A549 (cell line): ENCODE measurements around the gene CRB1. TPM values are rescaled to one million over a fixed set of nuclear protein-coding genes. Genes with fewer than 3 reads are reported as not detected.

ENCODE experiments used
- ATAC-seq, 2 experiments: fragments of 200-7000 bp in 1 of 2; fragments of >200 bp in 1 of 2; cut with Nextera tagmentation in 1 of 2; cut with Tn5 transposase in 1 of 2; 3 replicates each; pipeline versions ENCODE4 v1.8.0 to v1.9.1; 2018 to 2020; ENCODE audit warnings: mild to moderate bottlenecking in 1 of 2, moderate library complexity in 1 of 2
- CTCF ChIA-PET: fragments of 300-600 bp; sonication (Branson Sonifier 250); formaldehyde crosslinking; extraction: SDS; loops from one replicate; lab custom pipeline; 2021; ENCODE audit warnings: antibody characterized with exemption, inconsistent platforms; lab: Yijun Ruan, JAX
- POLR2A ChIA-PET: fragments of 350-600 bp; formaldehyde crosslinking; extraction: SDS; loops from one replicate; lab custom pipeline; 2021; ENCODE audit warnings: antibody characterized with exemption, inconsistent platforms; lab: Yijun Ruan, JAX
- DNase-seq, 2 experiments: peaks; one replicate each; pipeline versions ENCODE4 v3.0.0 to v3.0.0-alpha.2; 2011 to 2016; ENCODE audit warnings: low read depth in 1 of 2, low spot score in 1 of 2
- FAIRE-seq: peaks from 2 replicates; lab custom pipeline; 2011; peaks lifted over from hg19 to GRCh38; lab: Jason Lieb, UNC
- H3K27ac ChIP-seq, 2 experiments: fragments of >200 bp; sonication (Bioruptor Twin); formaldehyde crosslinking; 3 replicates each; pipeline ENCODE4 v1.5.1; 2016 to 2017
- H3K4me1 ChIP-seq: fragments of >200 bp; sonication (Bioruptor Twin); formaldehyde crosslinking; 3 replicates; pipeline ENCODE4 v1.6.1; 2016
- H3K4me2 ChIP-seq: fragments of >200 bp; sonication (Bioruptor Twin); formaldehyde crosslinking; 3 replicates; pipeline ENCODE4 v1.6.1; 2016
- H3K4me3 ChIP-seq: fragments of >200 bp; sonication (Bioruptor Twin); formaldehyde crosslinking; 3 replicates; pipeline ENCODE4 v1.5.1; 2016
- H3K9me3 ChIP-seq: fragments of >200 bp; sonication (Bioruptor Twin); formaldehyde crosslinking; 3 replicates; pipeline ENCODE4 v1.6.1; 2016
- ATOH8 ChIP-seq: fragments of 250-450 bp; sonication (Bioruptor Pico); IDR thresholded peaks from 2 replicates; pipeline ENCODE4 v1.5.0; 2020; ENCODE audit warnings: low read depth, mild to moderate bottlenecking, moderate library complexity
- BCL3 ChIP-seq: fragments of >200 bp; sonication (Bioruptor Twin); formaldehyde crosslinking; IDR thresholded peaks from 3 replicates; pipeline ENCODE4 v1.6.1; 2016
- BHLHE40 ChIP-seq: IDR thresholded peaks from 2 replicates; pipeline ENCODE4 v1.6.1; 2012; ENCODE audit warnings: low read depth, low read length, inconsistent platforms
- CEBPB ChIP-seq, 2 experiments: fragments of >200 bp in 1 of 2; sonication (Bioruptor Twin) in 1 of 2; formaldehyde crosslinking in 1 of 2; IDR thresholded peaks; 2 replicates each; pipeline ENCODE4 v1.6.1; 2012 to 2016
- CHD4 ChIP-seq: fragments of 200-600 bp; sonication (generic); IDR thresholded peaks from 2 replicates; pipeline ENCODE4 v1.6.1; 2016; ENCODE audit warnings: antibody characterized with exemption, mild to moderate bottlenecking, borderline replicate concordance
- CTCF ChIP-seq: fragments of >200 bp; sonication (Bioruptor Twin); formaldehyde crosslinking; IDR thresholded peaks from 3 replicates; pipeline ENCODE4 v1.5.1; 2016
- E2F6 ChIP-seq: IDR thresholded peaks from 2 replicates; pipeline ENCODE4 v1.6.1; 2012; ENCODE audit warnings: low read depth, borderline replicate concordance
- ESRRA ChIP-seq: fragments of 150-350 bp; IDR thresholded peaks from 2 replicates; pipeline ENCODE4 v1.6.1; 2014; ENCODE audit warnings: mild to moderate bottlenecking, low read length, borderline replicate concordance
- FOSB ChIP-seq: fragments of 250-450 bp; sonication (Bioruptor Pico); IDR thresholded peaks from 2 replicates; pipeline ENCODE4 v1.5.0; 2020; ENCODE audit warnings: mild to moderate bottlenecking, moderate library complexity
- FOSL2 ChIP-seq, 2 experiments: fragments of 450-650 bp in 1 of 2; fragments of >200 bp in 1 of 2; sonication (Bioruptor Twin) in 1 of 2; formaldehyde crosslinking; IDR thresholded peaks; 2 replicates each; pipeline versions ENCODE4 v1.5.0 to v1.6.1; 2016 to 2020; ENCODE audit warnings: mild to moderate bottlenecking in 1 of 2, moderate library complexity in 1 of 2
- HEYL ChIP-seq: fragments of 250-450 bp; sonication (Bioruptor Pico); IDR thresholded peaks from 2 replicates; pipeline ENCODE4 v1.8.0; 2021; ENCODE audit warnings: mild to moderate bottlenecking, moderate library complexity
- HMGXB4 ChIP-seq: fragments of 250-450 bp; sonication (Bioruptor Pico); IDR thresholded peaks from 2 replicates; pipeline ENCODE4 v1.5.0; 2021; ENCODE audit warnings: mild to moderate bottlenecking, moderate library complexity, borderline replicate concordance
- JUN ChIP-seq, 2 experiments: fragments of >200 bp; sonication (Bioruptor Twin); formaldehyde crosslinking; IDR thresholded peaks; 2 replicates in 1 of 2; 3 replicates in 1 of 2; pipeline ENCODE4 v1.6.1; 2016 to 2017
- KDM1A ChIP-seq: fragments of 200-600 bp; sonication (generic); IDR thresholded peaks from 2 replicates; pipeline ENCODE4 v1.6.1; 2016; ENCODE audit warnings: low read depth, mild to moderate bottlenecking
- KDM5A ChIP-seq: fragments of 200-600 bp; sonication (generic); IDR thresholded peaks from 2 replicates; pipeline ENCODE4 v1.6.1; 2016; ENCODE audit warnings: antibody characterized with exemption, mild to moderate bottlenecking
- MAX ChIP-seq: IDR thresholded peaks from 2 replicates; pipeline ENCODE4 v1.6.1; 2012
- PBX3 ChIP-seq: IDR thresholded peaks from 2 replicates; pipeline ENCODE4 v1.6.1; 2012
- POLR2A ChIP-seq: IDR thresholded peaks from 2 replicates; pipeline ENCODE4 v1.6.1; 2012; ENCODE audit warnings: mild to moderate bottlenecking, low read length
- POLR2AphosphoS2 ChIP-seq: conservative IDR thresholded peaks from 2 replicates; pipeline ENCODE4 v1.6.1; 2012; ENCODE audit warnings: low read length, improper control_type of control experiment, inconsistent platforms
- RCOR1 ChIP-seq: fragments of 150-350 bp; IDR thresholded peaks from 2 replicates; pipeline ENCODE4 v1.6.1; 2014; ENCODE audit warnings: antibody characterized with exemption, low read length, low read depth
- RFX5 ChIP-seq: fragments of 450-650 bp; IDR thresholded peaks from 2 replicates; pipeline ENCODE4 v1.7.1; 2014; ENCODE audit warnings: antibody characterized with exemption, mild to moderate bottlenecking, moderate library complexity
- TFCP2L1 ChIP-seq: fragments of 250-450 bp; sonication (Bioruptor Pico); IDR thresholded peaks from 2 replicates; pipeline ENCODE4 v1.5.0; 2021; ENCODE audit warnings: mild to moderate bottlenecking
- TP53 ChIP-seq: fragments of 250-450 bp; sonication (Bioruptor Pico); IDR thresholded peaks from 2 replicates; pipeline ENCODE4 v1.5.0; 2021; ENCODE audit warnings: mild to moderate bottlenecking, moderate library complexity
- ZC3H11A ChIP-seq: fragments of 450-650 bp; IDR thresholded peaks from 2 replicates; pipeline ENCODE4 v1.6.1; 2014; ENCODE audit warnings: antibody characterized with exemption, mild to moderate bottlenecking
- WGBS: methylation state at CpG from one replicate; pipeline ENCODE4 v1.1.6; 2017; ENCODE audit errors: missing lambda C conversion rate; 5-methylcytosine and 5-hydroxymethylcytosine counted together
- polyA plus RNA-seq, 4 experiments: library from polyadenylated mRNA; depleted of rRNA in 3 of 4; stranded (reverse); fragments of >200 nt; fragmentation: RNase III in 1 of 4; extraction: RNeasy Plus Mini Kit Qiagen cat#74134 plus additional on column Dnase treatment in 1 of 4; gene quantifications; 2 replicates in 3 of 4; 3 replicates in 1 of 4; pipeline ENCODE4 v1.2.3, GENCODE V29; 2011 to 2017

CRB1 gene
- polyA plus RNA-seq, 2 of the 4 experiments (the other 2 are of a cell fraction): not detected

GRCh38 chr1:197287863-197288262 is 19.8 kb downstream of the CRB1 start:
- Histone ChIP-seq H3K27ac (no peak overlapping the region), H3K4me2 (no peak overlapping the region), H3K4me1 (no peaks in the 10 kb centered on the region), H3K9me3 (no peaks in the 10 kb centered on the region), H3K4me3 (no peak overlapping the region)
- DNase-seq: no peak
- TF ChIP-seq RFX5 (no peak), FOSL2 (IDR thresholded peaks at IDR 0.05) (no peak), FOSL2 (CRISPR knock-in tag; IDR thresholded peaks at IDR 0.05) (no peak), BCL3 (no peak), POLR2AphosphoS2 (no peak), TP53 (CRISPR knock-in tag) (no peak), CEBPB (IDR thresholded peaks at IDR 0.05) (no peak), RCOR1 (no peak), E2F6 (no peak), ATOH8 (CRISPR knock-in tag) (no peak), CTCF (no peak), BHLHE40 (no peak), HEYL (CRISPR knock-in tag) (no peak), POLR2A (no peak), MAX (no peak), CHD4 (no peak), PBX3 (no peak)
- no peak for ATAC-seq
- POLR2A ChIA-PET: no interaction called here
- CTCF ChIA-PET: no interaction called here
- FAIRE-seq: no peak
- WGBS: 67% methylated on average over 4 of the region's 4 CpGs

- CTCF ChIA-PET: no interaction called here
- H3K4me2 ChIP-seq: no peak overlapping the region
- ATAC-seq (no peak), FAIRE-seq (no peak), DNase-seq (no peak)
- no peaks in the 10 kb centered on the region for H3K4me1 ChIP-seq
- no peaks in the 10 kb centered on the region for H3K9me3 ChIP-seq
- no peak overlapping the region for H3K4me3 ChIP-seq
- no peak overlapping the region for H3K27ac ChIP-seq
- POLR2A ChIA-PET: no interaction called here
- no peak for TF ChIP-seq CTCF
- TF ChIP-seq ZC3H11A: no peak
- no peak for TF ChIP-seq RCOR1
- no peak for TF ChIP-seq TP53 (CRISPR knock-in tag)
- no peak for TF ChIP-seq TFCP2L1 (CRISPR knock-in tag)
- no peak for TF ChIP-seq JUN (IDR thresholded peaks at IDR 0.05)
- TF ChIP-seq KDM5A: no peak
- no peak for TF ChIP-seq FOSB
- TF ChIP-seq ESRRA: no peak
- no peak for TF ChIP-seq HMGXB4 (CRISPR knock-in tag)
- no peak for TF ChIP-seq KDM1A
These were observed 34.7 kb downstream of the CRB1 start for GRCh38 chr1:197302775-197303174.
